Heart left ventricle (tissue), 16 donors: ENCODE data around the gene TEX38. TPM values are rescaled to one million over a fixed set of nuclear protein-coding genes. Genes with fewer than 3 reads are reported as not detected.

Experiments
- ATAC-seq, 4 donors: fragments of 200-7000 bp; cut with Tn5 transposase; one replicate each; pipeline ENCODE4 v1.9.1; 2020 to 2022; ENCODE audit warnings: moderate library complexity in 4 of 4, mild to moderate bottlenecking in 3 of 4, moderate number of reproducible peaks in 1 of 4
- DNase-seq, 5 donors: peaks; one replicate each; pipeline ENCODE4 v3.0.0-alpha.2; 2020
- H3K27ac ChIP-seq, 12 donors: fragments of 200-600 bp; sonication (generic) in 4 of 12; one replicate each; pipeline versions ENCODE4 v1.5.0 to v1.8.0; 2016 to 2022; ENCODE audit warnings: mild to moderate bottlenecking in 2 of 12
- H3K27me3 ChIP-seq, 9 donors: fragments of 200-600 bp; sonication (generic) in 2 of 9; one replicate each; pipeline versions ENCODE4 v1.5.1 to v1.8.0; 2016 to 2022; ENCODE audit warnings: mild to moderate bottlenecking in 3 of 9
- H3K36me3 ChIP-seq, 9 donors: fragments of 200-600 bp; sonication (generic) in 2 of 9; one replicate each; pipeline versions ENCODE4 v1.5.0 to v1.8.0; 2018 to 2022; ENCODE audit warnings: mild to moderate bottlenecking in 2 of 9
- H3K4me1 ChIP-seq, 12 donors: fragments of 200-600 bp; sonication (generic) in 4 of 12; one replicate each; pipeline versions ENCODE4 v1.5.0 to v1.8.0; 2016 to 2022; ENCODE audit warnings: mild to moderate bottlenecking in 3 of 12
- H3K4me3 ChIP-seq, 12 donors: fragments of 200-600 bp; sonication (generic) in 4 of 12; one replicate each; pipeline versions ENCODE4 v1.5.0 to v1.8.0; 2017 to 2022; ENCODE audit warnings: mild to moderate bottlenecking in 9 of 12, moderate library complexity in 4 of 12
- H3K9me3 ChIP-seq, 12 donors: fragments of 200-600 bp; sonication (generic) in 4 of 12; one replicate each; pipeline versions ENCODE4 v1.5.0 to v1.8.0; 2016 to 2022; ENCODE audit warnings: mild to moderate bottlenecking in 1 of 12
- POLR2A ChIP-seq, 2 donors: fragments of 450-650 bp; IDR thresholded peaks; one replicate each; pipeline ENCODE4 v1.6.1; 2017; ENCODE audit warnings: antibody characterized with exemption in 2 of 2, mild to moderate bottlenecking in 2 of 2, moderate library complexity in 2 of 2
- WGBS, 4 donors: extraction: QIAGEN DNeasy Blood & Tissue Kit in 2 of 4; methylation state at CpG; one replicate each; pipeline versions ENCODE4 v1.1.5 to v1.1.7; 2013 to 2018; 5-methylcytosine and 5-hydroxymethylcytosine counted together
- intact Hi-C, 10 donors: fragments of 100-400 bp; cut with DNase I; formaldehyde crosslinking; loops; one replicate each; pipeline versions ENCODE4 v1.11.1 to v1.14.2; 2022
- polyA plus RNA-seq, 2 donors: library from polyadenylated mRNA; stranded (reverse); fragments of 200-250 nt; gene quantifications; one replicate each; pipeline ENCODE4 v1.2.3, GENCODE V29; 2013
- total RNA-seq, 9 donors: library from RNA; depleted of rRNA in 2 of 9; stranded (reverse); fragments of >200 nt in 2 of 9; fragmentation: NEBNext Ultra II Directional in 3 of 9; extraction: Animal tissue kit (Norgen Biotek cat#: 25700) in 3 of 9; gene quantifications; one replicate each; pipeline versions ENCODE4 v1.1.0 to v1.2.4, GENCODE V29; 2016 to 2023
- TF ChIP-seq, protein P1 (sequence below), 12 donors: fragments of 200-600 bp; sonication (generic) in 4 of 12; IDR thresholded peaks; one replicate each; pipeline versions ENCODE4 v1.5.0 to v1.8.0; 2018 to 2022; ENCODE audit warnings: antibody characterized with exemption in 12 of 12, mild to moderate bottlenecking in 5 of 12
- donor health status: ischemic (EF 13 %, LVEDD 7.1; RV severe dilation, severe dysfunction).
- donor health status: healthy with polysubstance abuse.
- donor health status: DM: no; HTN: yes; CAD: no.
- donor health status: DM: no; HTN: no; CAD: no.
- donor health status: ischemic (EF 25% LVEDD 6.9; RV normal size, moderate dysfunction).
- donor health status: ischemic (EF 25% LVEDD 5.7; RV mildly dilated, moderate dysfunction).
- donor health status: healthy.
- donor health status: DM: yes; HTN: yes; CAD: no.
- donor health status: ischemic (EF 35%, LVEDD 5.7; RV mildly dilated, moderate dysfunction).
- donor health status: nonischemic (EF 11% LVEDD 7.7; RV severe dilation, severe dysfunction).
- donor health status: DM: yes; HTN: yes; CAD: no.
- donor health status: PGD.
- donor health status: ischemic (EF 29% LVEDD 5.4; RV normal size, mild dysfunction).
- donor health status: nonischemic (EF 23%, LVEDD 6.1; RV moderate dilation, normal function).

The TEX38 gene
- total and polyA plus RNA-seq, 11 donors: 0.81 TPM; not detected in 10

DNA sequence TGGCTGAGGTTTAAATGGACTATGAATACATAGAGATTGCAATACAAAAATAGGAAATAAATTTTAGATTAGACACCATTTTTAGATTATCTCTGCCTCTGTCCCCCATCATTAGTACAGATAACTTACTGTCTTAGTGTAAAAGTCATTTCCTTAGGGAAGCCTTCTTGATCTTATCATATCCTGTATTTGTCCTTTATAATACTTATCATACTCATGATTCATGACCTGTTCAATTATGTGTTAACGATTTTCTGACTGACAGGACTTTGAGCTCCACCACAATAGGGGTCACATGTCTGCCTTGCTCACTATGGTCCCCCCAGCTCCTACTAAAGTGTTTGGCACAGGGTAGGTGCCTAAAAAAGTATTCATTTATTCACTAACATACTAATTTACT is 14.6 kb downstream of the TEX38 start:
- H3K4me3 ChIP-seq: no peak overlapping the region
- intact Hi-C loops: no loop called here
- no peak overlapping the region for H3K27ac ChIP-seq
- peaks cover under 1 to 100% (median 98%) of the 10 kb centered on the region in 9 donors for H3K36me3 ChIP-seq
- no peak for DNase-seq
- H3K27me3 ChIP-seq: no peaks in the 10 kb centered on the region
- ATAC-seq: peak in 1 of 4 donors; percentile 32
- H3K4me1 ChIP-seq: peaks cover 0 to 27% (median 8%) of the 10 kb centered on the region in 12 donors
- no peak for TF ChIP-seq POLR2A (IDR thresholded peaks at IDR 0.05)
- TF ChIP-seq, protein P1, sequence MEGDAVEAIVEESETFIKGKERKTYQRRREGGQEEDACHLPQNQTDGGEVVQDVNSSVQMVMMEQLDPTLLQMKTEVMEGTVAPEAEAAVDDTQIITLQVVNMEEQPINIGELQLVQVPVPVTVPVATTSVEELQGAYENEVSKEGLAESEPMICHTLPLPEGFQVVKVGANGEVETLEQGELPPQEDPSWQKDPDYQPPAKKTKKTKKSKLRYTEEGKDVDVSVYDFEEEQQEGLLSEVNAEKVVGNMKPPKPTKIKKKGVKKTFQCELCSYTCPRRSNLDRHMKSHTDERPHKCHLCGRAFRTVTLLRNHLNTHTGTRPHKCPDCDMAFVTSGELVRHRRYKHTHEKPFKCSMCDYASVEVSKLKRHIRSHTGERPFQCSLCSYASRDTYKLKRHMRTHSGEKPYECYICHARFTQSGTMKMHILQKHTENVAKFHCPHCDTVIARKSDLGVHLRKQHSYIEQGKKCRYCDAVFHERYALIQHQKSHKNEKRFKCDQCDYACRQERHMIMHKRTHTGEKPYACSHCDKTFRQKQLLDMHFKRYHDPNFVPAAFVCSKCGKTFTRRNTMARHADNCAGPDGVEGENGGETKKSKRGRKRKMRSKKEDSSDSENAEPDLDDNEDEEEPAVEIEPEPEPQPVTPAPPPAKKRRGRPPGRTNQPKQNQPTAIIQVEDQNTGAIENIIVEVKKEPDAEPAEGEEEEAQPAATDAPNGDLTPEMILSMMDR (IDR thresholded peaks at IDR 0.05): no peak
- no peaks in the 10 kb centered on the region for H3K9me3 ChIP-seq
- WGBS, 4 donors: 35 to 47% (median 43%) methylated on average over 1 of the region's 1 CpG

DNA sequence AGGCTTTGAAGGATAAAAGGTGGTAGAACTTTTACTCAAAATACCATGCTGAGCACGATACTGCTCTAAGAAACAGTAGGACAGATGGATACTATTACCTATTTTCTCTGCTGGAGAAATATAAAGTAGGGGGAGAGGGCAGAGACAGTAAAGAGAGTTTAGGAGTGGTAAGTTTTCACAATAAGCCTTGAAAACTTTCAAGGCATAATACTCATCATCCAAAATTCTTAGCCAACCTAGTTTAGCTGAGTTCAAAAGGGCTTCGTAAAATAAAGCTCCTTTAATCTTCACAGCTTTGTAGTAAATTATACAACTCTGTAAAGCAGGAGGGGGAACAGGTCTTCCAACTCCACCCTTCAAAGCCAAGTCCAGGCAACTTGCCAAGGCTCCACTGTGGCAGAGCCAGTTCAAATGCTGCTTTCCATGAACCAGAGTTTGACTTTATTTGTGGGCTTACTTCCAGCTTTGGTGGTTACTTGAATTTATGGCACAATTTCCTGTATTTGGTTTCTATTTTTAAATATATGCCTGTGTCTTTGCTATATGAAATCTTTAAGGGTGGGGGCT is 15.5 kb downstream of the TEX38 start:
- peaks cover 5 to 100% (median 98%) of the 10 kb centered on the region in 9 donors for H3K36me3 ChIP-seq
- DNase-seq (peak; percentile 70 to 85 (median 76)), ATAC-seq (peak in 3 of 4 donors; percentile 65 to 77 (median 67))
- peaks cover 0 to 31% (median 12%) of the 10 kb centered on the region in 12 donors for H3K4me1 ChIP-seq
- no peak overlapping the region for H3K4me3 ChIP-seq
- 49 to 62% (median 58%) methylated on average over 2 of the region's 2 CpGs for WGBS, 4 donors
- H3K27me3 ChIP-seq: no peaks in the 10 kb centered on the region
- TF ChIP-seq, protein P1 (IDR thresholded peaks at IDR 0.05): no peak
- no peak for TF ChIP-seq POLR2A (IDR thresholded peaks at IDR 0.05)
- peak overlapping the region in 4 of 12 donors; percentile 1 to 47 (median 16) for H3K27ac ChIP-seq
- intact Hi-C loops: no loop called here
- no peaks in the 10 kb centered on the region for H3K9me3 ChIP-seq

DNA sequence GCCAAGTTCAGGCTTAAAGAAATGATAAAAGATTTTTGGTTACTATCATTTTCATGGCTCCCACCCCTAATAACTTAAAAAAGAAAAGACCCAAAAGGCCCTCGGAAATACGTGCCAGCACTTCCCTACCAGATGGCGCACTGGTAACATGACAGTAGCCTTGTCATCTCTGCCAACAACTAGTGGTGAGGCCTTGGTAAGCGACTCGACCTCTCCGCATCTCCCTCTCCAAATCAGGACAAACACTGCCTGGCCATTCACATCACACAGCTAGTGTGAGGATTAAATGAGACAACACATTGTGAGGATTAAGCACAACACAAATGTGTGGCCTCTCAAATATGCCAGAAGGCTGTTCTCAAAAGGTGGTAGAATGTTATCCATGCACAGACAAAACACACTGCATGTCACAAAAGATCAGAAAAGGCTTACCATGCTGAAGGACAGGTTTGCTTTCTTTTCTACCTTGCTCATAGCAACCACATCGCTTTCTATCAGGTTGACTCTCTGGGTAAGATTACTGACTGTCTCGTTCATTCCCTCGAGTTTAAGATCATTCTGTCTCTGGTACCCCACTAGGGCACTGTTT is 16.4 kb downstream of the TEX38 start:
- no peak for TF ChIP-seq POLR2A (IDR thresholded peaks at IDR 0.05)
- TF ChIP-seq, protein P1 (IDR thresholded peaks at IDR 0.05): no peak
- 75 to 87% (median 85%) methylated on average over 9 of the region's 9 CpGs for WGBS, 4 donors
- Histone ChIP-seq H3K27ac (peak overlapping the region in 1 of 12 donors; percentile 43), H3K36me3 (peaks cover 5 to 99% (median 91%) of the 10 kb centered on the region in 9 donors), H3K4me3 (no peak overlapping the region), H3K9me3 (no peaks in the 10 kb centered on the region), H3K27me3 (no peaks in the 10 kb centered on the region), H3K4me1 (peaks cover 0 to 39% (median 19%) of the 10 kb centered on the region in 12 donors)
- intact Hi-C loops: no loop called here
- ATAC-seq (no peak), DNase-seq (no peak)

DNA sequence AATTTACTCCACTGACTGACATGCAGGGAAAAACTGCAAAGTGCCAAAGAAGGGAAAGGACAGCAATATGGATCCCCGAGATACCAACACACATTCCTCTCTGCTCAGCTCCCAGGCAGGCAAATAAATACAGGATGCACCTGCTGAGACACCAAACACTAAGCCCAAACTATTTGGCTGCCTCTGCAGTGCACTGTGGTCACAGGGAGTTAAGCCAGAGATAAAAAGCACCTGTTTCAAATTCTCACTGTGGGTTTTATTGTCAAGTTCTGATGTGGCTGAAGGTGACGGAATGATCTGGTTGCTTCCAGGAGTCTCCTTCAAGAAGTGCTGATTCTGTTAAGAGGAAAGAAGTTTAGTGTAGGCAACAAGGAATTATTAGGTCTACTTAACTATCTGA is 17.7 kb downstream of the TEX38 start:
- no peak for ATAC-seq
- Histone ChIP-seq H3K4me3 (no peak overlapping the region), H3K9me3 (no peaks in the 10 kb centered on the region), H3K36me3 (peaks cover 5 to 92% (median 78%) of the 10 kb centered on the region in 9 donors), H3K27ac (no peak overlapping the region), H3K4me1 (peaks cover 0 to 46% (median 24%) of the 10 kb centered on the region in 12 donors), H3K27me3 (no peaks in the 10 kb centered on the region)
- DNase-seq: no peak
- no peak for TF ChIP-seq POLR2A (IDR thresholded peaks at IDR 0.05)
- TF ChIP-seq, protein P1 (IDR thresholded peaks at IDR 0.05): no peak
- intact Hi-C loops: no loop called here
- 56 to 82% (median 77%) methylated on average over 2 of the region's 2 CpGs for WGBS, 4 donors
